Measurements from ENCODE around the gene STK36. TPM values are rescaled to one million over a fixed set of nuclear protein-coding genes. Genes with fewer than 3 reads are reported as not detected.

The STK36 gene
- total and polyA plus RNA-seq, 10 of the 15 experiments (the other 5 are each of a cell fraction or from before 2014, with no cell fraction given), result 4.0 to 22.8 (median 16.7) TPM

GRCh38 chr2:218720048-218721041 is 48.5 kb downstream of the STK36 start:
- Histone ChIP-seq H3K36me3 (ENCODE audit: control insufficient read depth in 2 of 2, insufficient read depth in 2 of 2, low read length in 1 of 2) (peaks cover 1 to 10% of the 10 kb centered on the region in 2 experiments; a peak in 3 of 4 replicates), H3K79me2 (ENCODE audit: control insufficient read depth, insufficient read depth, low read length) (peaks cover 16% of the 10 kb centered on the region), H3K9me3 (replicated peaks; ENCODE audit: control insufficient read depth, insufficient read depth, low read length) (peaks cover 2% of the 10 kb centered on the region; the same call in 1 of the 3 replicates), H2AFZ (ENCODE audit: control insufficient read depth, low read depth, low read length) (no peak overlapping the region), H4K20me1 (ENCODE audit: control insufficient read depth, insufficient read depth) (no peaks in the 10 kb centered on the region; the same call in 1 of the 2 replicates), H3K27ac (ENCODE audit: control insufficient read depth, insufficient read depth) (no peak overlapping the region), H3K4me2 (ENCODE audit: control insufficient read depth, insufficient read depth) (no peak overlapping the region), H3K4me1 (ENCODE audit: control insufficient read depth, insufficient read depth, low read length) (no peaks in the 10 kb centered on the region), H3K27me3 (replicated peaks in 1 of 2; ENCODE audit: control insufficient read depth in 2 of 2, insufficient read depth in 2 of 2, low read length in 1 of 2) (no peaks in the 10 kb centered on the region), H3K4me3 (no peak overlapping the region), H3K9ac (ENCODE audit: control insufficient read depth, insufficient read depth, low read length) (no peak overlapping the region)
- DNase-seq (ENCODE audit: low read depth, low spot score), result no peak
- ATAC-seq, result no peak
- no TSS peak for BruUV-seq (replicated peaks)
- 91% methylated on average over 18 of the region's 19 CpGs for whole genome bisulfite sequencing (ENCODE audit: insufficient coverage, insufficient replicate concordance, low lambda C conversion rate, missing lambda C conversion rate)
- ChIA-PET SMC1A (ENCODE audit: uncharacterized antibody, unreplicated experiment) (no interaction called here), CTCF (interaction anchor here (1.2 to 1.5 kb wide), 2 partner anchors 156 to 204 kb away, joined by 3 to 5 read pairs; no protein-coding TSS in a partner anchor), POLR2A (interaction anchor here (0.5 to 0.7 kb wide), 2 partner anchors 205 to 437 kb away, joined by 3 to 6 read pairs; no protein-coding TSS in a partner anchor), RAD21 (ENCODE audit: unreplicated experiment) (no interaction called here)
- intact Hi-C loops (cut with micrococcal nuclease; ENCODE audit: unreplicated experiment) (no loop called here), in situ Hi-C loops (cut with MboI) (no loop called here)
- no peak for FAIRE-seq
- TF ChIP-seq ZNF24 (IDR thresholded peaks at IDR 0.05) (no peak), MXI1 (IDR thresholded peaks at IDR 0.05; ENCODE audit: low read depth, low read length) (no peak), CHD1 (IDR thresholded peaks at IDR 0.05; ENCODE audit: low read depth, low read length) (no peak), SPI1 (IDR thresholded peaks at IDR 0.05; ENCODE audit: borderline replicate concordance, insufficient read depth, low read depth, low read length) (no peak), NFIC (IDR thresholded peaks at IDR 0.05; ENCODE audit: low read depth, low read length) (no peak), WRNIP1 (IDR thresholded peaks at IDR 0.05; ENCODE audit: borderline replicate concordance, low read depth, low read length) (no peak), HDAC2 (IDR thresholded peaks at IDR 0.05) (no peak), POLR2AphosphoS2 (IDR thresholded peaks at IDR 0.05; ENCODE audit: low read depth, low read length) (no peak), FOXM1 (IDR thresholded peaks at IDR 0.05; ENCODE audit: low read depth, low read length) (no peak), IKZF1 (conservative IDR thresholded peaks at IDR 0.05) (no peak)
